ENCODE data around the gene BIRC5.

DNA sequence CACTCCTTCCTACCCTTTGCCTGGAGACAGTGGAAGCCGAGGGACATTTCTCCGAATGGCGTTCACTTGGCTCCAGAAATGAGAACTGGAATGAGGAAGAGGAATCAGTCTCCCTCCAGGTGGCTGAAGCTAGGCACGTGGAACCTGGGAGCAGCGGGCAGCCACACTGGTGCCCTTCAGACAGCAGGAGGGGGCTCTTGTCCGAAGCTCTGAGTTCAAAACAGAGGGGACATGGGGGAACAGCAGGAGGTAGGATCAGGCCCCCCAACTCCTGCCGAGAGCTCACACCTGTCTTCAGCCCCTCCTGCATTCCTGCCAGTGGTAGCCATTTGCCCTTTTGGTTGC lies 58.8 kb downstream of the BIRC5 start:
- TF ChIP-seq POLR2A (IDR thresholded peaks at IDR 0.05; ENCODE audit: low read depth, low read length) = no peak
- TF ChIP-seq POLR2AphosphoS5 (IDR thresholded peaks at IDR 0.05; ENCODE audit: low read depth, low read length) = no peak
